ENCODE measurements around the gene TPRX1. TPM values are rescaled to one million over a fixed set of nuclear protein-coding genes. Genes with fewer than 3 reads are reported as not detected.

Gene TPRX1
- total RNA-seq, 1 donor from 2014 or later = not detected

DNA sequence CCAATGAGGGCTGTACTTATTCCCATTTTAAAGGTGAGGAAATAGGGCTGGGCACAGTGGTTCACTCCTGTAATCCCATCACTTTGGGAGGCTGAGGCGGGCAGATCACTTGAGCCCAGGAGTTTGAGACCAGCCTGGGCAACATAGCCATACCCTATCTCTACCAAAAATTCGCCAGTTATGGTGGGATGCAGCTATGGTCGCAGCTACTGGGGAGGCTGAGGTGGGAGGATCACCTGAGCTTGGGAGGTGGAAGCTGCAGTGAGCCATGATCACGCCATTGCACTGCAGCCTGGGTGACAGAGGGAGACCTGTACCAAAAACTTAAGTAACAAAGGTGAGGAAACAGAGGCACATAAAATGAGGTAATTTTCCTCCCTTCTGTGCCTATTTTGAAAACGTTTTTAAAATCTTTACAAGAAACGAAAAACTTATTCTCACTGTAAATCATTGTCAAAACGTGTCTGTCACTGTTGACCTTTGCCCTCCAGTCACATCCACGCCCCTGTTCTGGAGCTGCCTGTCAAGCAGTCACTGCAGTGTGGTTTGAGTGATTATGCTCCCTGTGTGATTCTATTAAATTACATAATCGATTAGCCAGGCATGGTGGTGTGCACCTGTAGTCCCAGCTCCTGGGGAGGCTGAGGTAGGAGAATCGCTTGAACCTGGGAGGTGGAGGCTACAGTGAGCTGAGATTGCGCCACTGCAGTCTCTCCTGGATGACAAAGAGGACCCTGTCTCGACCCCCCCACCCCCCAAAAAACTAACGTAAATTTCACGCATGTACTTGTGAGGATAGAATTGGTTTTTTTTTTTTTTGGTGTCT is 46.5 kb downstream of the TPRX1 start:
- peak overlapping the region; percentile 42 for H3K4me3 Mint-ChIP-seq (ENCODE audit: unreplicated experiment)
- no peaks in the 10 kb centered on the region for H3K4me1 Mint-ChIP-seq (ENCODE audit: unreplicated experiment)
- H3K27ac Mint-ChIP-seq (ENCODE audit: unreplicated experiment) = no peak overlapping the region
- H3K36me3 Mint-ChIP-seq (ENCODE audit: low read depth, unreplicated experiment) = peaks cover 38% of the 10 kb centered on the region
- no peak for DNase-seq (ENCODE audit: low spot score)
- no peaks in the 10 kb centered on the region for H3K9me3 Mint-ChIP-seq (ENCODE audit: unreplicated experiment)
- no peak for TF ChIP-seq CTCF (IDR thresholded peaks at IDR 0.05; ENCODE audit: unreplicated experiment)
- peaks cover 15% of the 10 kb centered on the region for H3K27me3 Mint-ChIP-seq (ENCODE audit: unreplicated experiment)

DNA sequence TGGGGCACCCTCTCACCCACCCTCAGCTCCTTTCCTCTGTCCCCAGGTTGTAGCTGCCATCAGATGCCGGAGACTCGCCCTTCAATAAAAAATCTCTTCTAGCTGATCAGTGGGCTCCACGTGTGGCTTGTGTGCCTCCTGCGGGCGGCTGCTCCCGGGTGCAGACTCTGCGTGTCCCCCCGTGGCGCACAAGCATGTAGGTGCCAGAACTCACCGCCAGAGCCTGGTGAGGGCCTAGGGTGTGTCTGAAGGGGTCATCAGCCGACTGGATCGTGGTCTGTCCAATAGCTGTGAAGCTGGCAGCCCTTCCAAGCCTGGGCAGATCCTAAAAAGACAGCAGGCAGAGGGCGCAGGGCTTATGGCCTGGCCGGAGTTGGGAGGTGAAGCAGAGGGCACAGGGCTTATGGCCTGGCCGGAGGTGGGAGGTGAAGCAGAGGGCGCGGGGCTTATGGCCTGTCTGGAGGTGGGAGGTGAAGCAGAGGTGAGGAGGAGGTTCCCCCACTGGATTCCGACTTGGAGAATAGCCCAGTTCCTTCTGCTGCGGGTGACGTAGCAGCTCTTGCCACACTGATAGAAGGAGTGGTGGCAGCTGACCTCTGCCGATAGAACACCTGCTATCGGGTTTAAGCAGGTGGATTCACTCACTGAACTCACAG is 47.3 kb downstream of the TPRX1 start:
- H3K4me1 Mint-ChIP-seq (ENCODE audit: unreplicated experiment) = no peaks in the 10 kb centered on the region
- H3K9me3 Mint-ChIP-seq (ENCODE audit: unreplicated experiment) = no peaks in the 10 kb centered on the region
- no peak for TF ChIP-seq CTCF (IDR thresholded peaks at IDR 0.05; ENCODE audit: unreplicated experiment)
- peaks cover 14% of the 10 kb centered on the region for H3K27me3 Mint-ChIP-seq (ENCODE audit: unreplicated experiment)
- DNase-seq (ENCODE audit: low spot score) = no peak
- peaks cover 38% of the 10 kb centered on the region for H3K36me3 Mint-ChIP-seq (ENCODE audit: low read depth, unreplicated experiment)
- no peak overlapping the region for H3K27ac Mint-ChIP-seq (ENCODE audit: unreplicated experiment)
- peak overlapping the region; percentile 42 for H3K4me3 Mint-ChIP-seq (ENCODE audit: unreplicated experiment)

DNA sequence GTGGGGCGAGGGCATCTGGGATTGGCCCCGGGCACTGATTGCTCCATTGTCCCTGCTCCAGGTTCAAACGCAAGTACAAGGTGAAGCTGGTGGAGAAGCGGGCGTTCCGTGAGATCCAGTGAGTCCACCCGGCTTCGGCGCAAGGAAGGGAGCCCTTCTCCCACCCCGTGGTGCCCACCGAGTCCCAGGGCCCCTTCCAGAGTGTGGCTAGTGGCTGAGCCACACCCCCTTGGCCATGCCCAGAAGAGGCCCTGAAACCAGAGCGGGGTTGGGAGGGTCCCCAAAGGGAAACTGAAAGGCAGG is 47.8 kb downstream of the TPRX1 start:
- Mint-ChIP-seq H3K4me1 (ENCODE audit: unreplicated experiment) (no peaks in the 10 kb centered on the region), H3K27me3 (ENCODE audit: unreplicated experiment) (peaks cover 14% of the 10 kb centered on the region), H3K36me3 (ENCODE audit: low read depth, unreplicated experiment) (peaks cover 38% of the 10 kb centered on the region), H3K9me3 (ENCODE audit: unreplicated experiment) (no peaks in the 10 kb centered on the region), H3K27ac (ENCODE audit: unreplicated experiment) (no peak overlapping the region), H3K4me3 (ENCODE audit: unreplicated experiment) (no peak overlapping the region)
- TF ChIP-seq CTCF (IDR thresholded peaks at IDR 0.05; ENCODE audit: unreplicated experiment) = no peak
- DNase-seq (ENCODE audit: low spot score) = no peak

DNA sequence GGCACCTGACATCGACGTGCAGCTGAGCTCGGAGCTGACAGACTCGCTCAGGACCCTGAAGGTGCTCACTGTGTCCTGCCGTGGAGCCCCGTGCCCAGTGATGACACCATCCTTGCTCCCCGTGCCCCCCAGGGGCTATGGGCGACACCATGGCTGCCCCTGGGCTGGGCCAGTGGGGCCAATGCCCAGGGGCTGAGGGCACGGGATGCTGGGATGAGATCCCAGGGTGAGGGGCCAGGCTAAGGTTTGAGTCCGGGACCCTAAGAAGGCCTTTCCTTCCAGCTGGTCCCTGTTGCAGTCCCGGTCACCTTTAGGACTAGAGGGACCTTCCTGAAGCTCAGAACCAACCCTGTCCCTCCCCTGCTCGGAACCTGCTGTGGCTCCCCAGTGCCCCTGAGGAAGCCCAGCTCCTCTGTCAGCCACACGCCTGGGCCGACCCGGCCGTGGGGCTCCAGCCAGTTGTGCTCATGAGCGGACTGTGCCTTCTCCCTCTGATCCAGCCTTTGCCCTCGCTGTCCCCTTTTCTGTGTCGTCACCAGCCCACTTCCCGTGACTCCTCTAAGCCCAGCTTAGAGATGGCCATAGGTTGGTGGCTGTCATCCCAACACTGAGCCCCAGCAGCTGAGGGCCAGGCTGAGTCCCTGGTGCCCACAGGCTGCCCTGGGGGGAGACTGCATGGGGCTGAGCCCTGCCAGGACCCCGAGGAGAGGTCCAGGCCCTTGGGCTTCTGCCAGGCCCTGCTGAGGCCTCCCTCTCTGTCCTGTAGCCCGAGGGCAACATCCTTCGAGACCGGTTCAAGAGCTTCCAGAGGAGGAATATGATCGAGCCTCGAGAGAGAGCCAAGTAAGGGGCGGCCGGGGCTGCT is 48.4 kb downstream of the TPRX1 start:
- Mint-ChIP-seq H3K27me3 (ENCODE audit: unreplicated experiment) (peaks cover 14% of the 10 kb centered on the region), H3K9me3 (ENCODE audit: unreplicated experiment) (no peaks in the 10 kb centered on the region), H3K4me1 (ENCODE audit: unreplicated experiment) (no peaks in the 10 kb centered on the region), H3K36me3 (ENCODE audit: low read depth, unreplicated experiment) (peaks cover 38% of the 10 kb centered on the region), H3K27ac (ENCODE audit: unreplicated experiment) (no peak overlapping the region), H3K4me3 (ENCODE audit: unreplicated experiment) (no peak overlapping the region)
- no peak for DNase-seq (ENCODE audit: low spot score)
- TF ChIP-seq CTCF (IDR thresholded peaks at IDR 0.05; ENCODE audit: unreplicated experiment) = no peak
